IPS-15b (cell line): Measurements from ENCODE around the gene MAG.
"Not testable (repeated sequence)": the region's sequence is repeated elsewhere in the genome, so short reads cannot be mapped to it uniquely, and the experiment has no call there.

Experiments
- H3K27me3 ChIP-seq: one replicate; pipeline ENCODE4 v1.6.1; 2013; ENCODE audit warnings: low read length; ENCODE audit not compliant: control insufficient read depth, insufficient read depth
- H3K36me3 ChIP-seq: one replicate; pipeline ENCODE4 v1.6.1; 2013; ENCODE audit warnings: low read length; ENCODE audit not compliant: control insufficient read depth, insufficient read depth
- H3K4me1 ChIP-seq: one replicate; pipeline ENCODE4 v1.6.1; 2013; ENCODE audit warnings: mild to moderate bottlenecking, low read length; ENCODE audit not compliant: control insufficient read depth, insufficient read depth
- H3K4me3 ChIP-seq: one replicate; pipeline ENCODE4 v1.5.1; 2013; ENCODE audit warnings: low read depth, low read length
- H3K9ac ChIP-seq: one replicate; pipeline ENCODE4 v1.6.1; 2013; ENCODE audit warnings: low read depth, mild to moderate bottlenecking, low read length
- H3K9me3 ChIP-seq: one replicate; pipeline ENCODE4 v1.6.1; 2013; ENCODE audit warnings: mild to moderate bottlenecking, low read length; ENCODE audit not compliant: control insufficient read depth, insufficient read depth

Gene MAG

GRCh38 chr19:35274323-35274722 is 17.6 kb upstream of the MAG start:
- no peak overlapping the region for H3K9ac ChIP-seq
- peaks cover 43% of the 10 kb centered on the region for H3K36me3 ChIP-seq
- H3K27me3 ChIP-seq: no peaks in the 10 kb centered on the region
- H3K9me3 ChIP-seq: no peaks in the 10 kb centered on the region
- H3K4me3 ChIP-seq: no peak overlapping the region
- H3K4me1 ChIP-seq: peaks cover 2% of the 10 kb centered on the region

GRCh38 chr19:35276706-35277281 is 15.2 kb upstream of the MAG start:
- Histone ChIP-seq H3K4me1 (no peaks in the 10 kb centered on the region), H3K9ac (no peak overlapping the region), H3K36me3 (peaks cover 26% of the 10 kb centered on the region), H3K27me3 (no peaks in the 10 kb centered on the region), H3K9me3 (no peaks in the 10 kb centered on the region), H3K4me3 (no peak overlapping the region)

- peaks cover 21% of the 10 kb centered on the region for H3K36me3 ChIP-seq
Observed at GRCh38 chr19:35278578-35279284, 13.2 kb upstream of the MAG start.

GRCh38 chr19:35279374-35279773 is 12.6 kb upstream of the MAG start:
- no peaks in the 10 kb centered on the region for H3K4me1 ChIP-seq
- no peak overlapping the region for H3K4me3 ChIP-seq
- no peaks in the 10 kb centered on the region for H3K27me3 ChIP-seq

More at GRCh38 chr19:35278578-35279284, 13.2 kb upstream of the MAG start:
- H3K4me3 ChIP-seq: no peak overlapping the region
- H3K27me3 ChIP-seq: no peaks in the 10 kb centered on the region
- no peaks in the 10 kb centered on the region for H3K4me1 ChIP-seq
- no peaks in the 10 kb centered on the region for H3K9me3 ChIP-seq
- H3K9ac ChIP-seq: no peak overlapping the region

GRCh38 chr19:35279985-35280821 is 11.8 kb upstream of the MAG start:
- no peak overlapping the region for H3K9ac ChIP-seq
- H3K36me3 ChIP-seq: peaks cover 13% of the 10 kb centered on the region
- peaks cover 4% of the 10 kb centered on the region for H3K4me1 ChIP-seq
- H3K27me3 ChIP-seq: no peaks in the 10 kb centered on the region
- no peaks in the 10 kb centered on the region for H3K9me3 ChIP-seq
- no peak overlapping the region for H3K4me3 ChIP-seq

More at GRCh38 chr19:35279374-35279773, 12.6 kb upstream of the MAG start:
- Histone ChIP-seq H3K36me3 (peaks cover 16% of the 10 kb centered on the region), H3K9me3 (no peaks in the 10 kb centered on the region), H3K9ac (no peak overlapping the region)

GRCh38 chr19:35281303-35281702 is 10.7 kb upstream of the MAG start:
- Histone ChIP-seq H3K9ac (no peak overlapping the region), H3K27me3 (no peaks in the 10 kb centered on the region), H3K4me1 (peaks cover 5% of the 10 kb centered on the region), H3K4me3 (no peak overlapping the region), H3K9me3 (no peaks in the 10 kb centered on the region), H3K36me3 (peaks cover 13% of the 10 kb centered on the region)

GRCh38 chr19:35284153-35285094 is 7.5 kb upstream of the MAG start:
- no peaks in the 10 kb centered on the region for H3K9me3 ChIP-seq
- peaks cover 5% of the 10 kb centered on the region for H3K4me1 ChIP-seq
- no peak overlapping the region for H3K9ac ChIP-seq
- H3K27me3 ChIP-seq: no peaks in the 10 kb centered on the region
- H3K36me3 ChIP-seq: no peaks in the 10 kb centered on the region
- H3K4me3 ChIP-seq: no peak overlapping the region

- no peaks in the 10 kb centered on the region for H3K36me3 ChIP-seq
- peaks cover 5% of the 10 kb centered on the region for H3K4me1 ChIP-seq
- no peaks in the 10 kb centered on the region for H3K9me3 ChIP-seq
- H3K4me3 ChIP-seq: no peak overlapping the region
- no peaks in the 10 kb centered on the region for H3K27me3 ChIP-seq
- no peak overlapping the region for H3K9ac ChIP-seq
Observed at GRCh38 chr19:35285095-35285449, 6.9 kb upstream of the MAG start.

- not testable (repeated sequence) for H3K27me3 ChIP-seq, H3K4me3 ChIP-seq, H3K36me3 ChIP-seq, H3K9me3 ChIP-seq, H3K4me1 ChIP-seq, H3K9ac ChIP-seq
Observed at GRCh38 chr19:35285465-35285864, 6.5 kb upstream of the MAG start.

- H3K4me3 ChIP-seq, H3K9me3 ChIP-seq, H3K9ac ChIP-seq, H3K27me3 ChIP-seq, H3K36me3 ChIP-seq, H3K4me1 ChIP-seq: not testable (repeated sequence)
Observed at GRCh38 chr19:35286101-35286500, 5.9 kb upstream of the MAG start.

- no peaks in the 10 kb centered on the region for H3K27me3 ChIP-seq
- no peak overlapping the region for H3K9ac ChIP-seq
- H3K4me3 ChIP-seq: no peak overlapping the region
- peaks cover 5% of the 10 kb centered on the region for H3K4me1 ChIP-seq
- H3K36me3 ChIP-seq: no peaks in the 10 kb centered on the region
- no peaks in the 10 kb centered on the region for H3K9me3 ChIP-seq
Observed at GRCh38 chr19:35287713-35288112, 4.2 kb upstream of the MAG start.
